ENCODE results near the gene ZCCHC4.

DNA sequence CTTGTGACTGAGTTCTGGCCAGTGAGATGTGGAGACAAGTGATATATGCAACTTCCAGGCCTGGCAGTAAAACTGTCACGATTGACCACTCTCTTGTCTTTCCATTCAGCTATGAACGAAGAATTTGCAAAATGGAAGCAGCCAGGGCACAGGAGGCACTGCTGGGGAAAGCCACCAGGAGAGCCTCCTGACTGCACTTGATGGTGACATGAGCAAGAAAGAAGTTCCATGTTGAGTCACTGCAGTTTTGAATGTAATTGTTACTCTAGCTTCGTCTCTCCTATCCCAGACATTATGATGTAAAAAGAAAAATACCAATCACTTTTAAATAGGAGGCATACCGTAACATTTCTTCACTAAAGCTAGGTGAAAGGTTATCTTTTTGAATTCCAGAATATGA lies 32.4 kb upstream of the ZCCHC4 start:
- no peak for TF ChIP-seq CTCF (tag by site-specific recombination; IDR thresholded peaks at IDR 0.05)
- no peak for TF ChIP-seq ZXDB (tag by site-specific recombination; IDR thresholded peaks at IDR 0.05)
- no peak for TF ChIP-seq KLF16 (tag by site-specific recombination; IDR thresholded peaks at IDR 0.05)
- no peak for TF ChIP-seq ZNF341 (tag by site-specific recombination; IDR thresholded peaks at IDR 0.05; ENCODE audit: low read depth)
